Right renal pelvis (tissue), 4 donors: ENCODE data around the gene E2F4. TPM values are rescaled to one million over a fixed set of nuclear protein-coding genes. Genes with fewer than 3 reads are reported as not detected.

Source experiments
- DNase-seq, 4 donors: peaks; one replicate each; pipeline ENCODE4 v3.0.0-alpha.2; 2013; ENCODE audit warnings: low read depth in 4 of 4, low spot score in 3 of 4, missing footprints in 1 of 4
- polyA plus RNA-seq, 4 donors: library from polyadenylated mRNA; unstranded; fragments of 120-200 nt; gene quantifications; one replicate each; pipeline ENCODE4 v1.2.1, GENCODE V29; 2013; ENCODE audit not compliant: insufficient read length in 4 of 4

Gene E2F4
- polyA plus RNA-seq, 4 donors: 58.6 to 64.1 (median 60.1) TPM

- DNase-seq: no peak
Measured at GRCh38 chr16:67157106-67157748, 34.7 kb upstream of the E2F4 start.

GRCh38 chr16:67157892-67158635 is 33.9 kb upstream of the E2F4 start:
- DNase-seq: no peak

- DNase-seq: no peak
Measured at GRCh38 chr16:67158637-67159600, 33.0 kb upstream of the E2F4 start.

GRCh38 chr16:67161595-67162058 is 30.3 kb upstream of the E2F4 start:
- DNase-seq: no peak

- DNase-seq: no peak
Measured at GRCh38 chr16:67162506-67163163, 29.3 kb upstream of the E2F4 start.

GRCh38 chr16:67163164-67163998 is 28.6 kb upstream of the E2F4 start:
- DNase-seq: no peak

GRCh38 chr16:67163999-67164558 is 27.9 kb upstream of the E2F4 start:
- no peak for DNase-seq

- no peak for DNase-seq
Measured at GRCh38 chr16:67164599-67165061, 27.3 kb upstream of the E2F4 start, which contains the start of gene HSF4. Gene HSF4 (plus strand): TSS chr16:67164745. CDS start chr16:67164812, 67 bp downstream.

- DNase-seq: no peak
Measured at GRCh38 chr16:67165121-67166078, 26.6 kb upstream of the E2F4 start.

- no peak for DNase-seq
Measured at GRCh38 chr16:67166110-67166547, 25.8 kb upstream of the E2F4 start.

GRCh38 chr16:67166598-67167168 is 25.3 kb upstream of the E2F4 start:
- no peak for DNase-seq

- no peak for DNase-seq
Measured at GRCh38 chr16:67167588-67167987, 24.4 kb upstream of the E2F4 start.

- no peak for DNase-seq
Measured at GRCh38 chr16:67169011-67169451, 22.9 kb upstream of the E2F4 start.

- no peak for DNase-seq
Measured at GRCh38 chr16:67169642-67170167, 22.2 kb upstream of the E2F4 start.

- DNase-seq: no peak
Measured at GRCh38 chr16:67170168-67170948, 21.6 kb upstream of the E2F4 start, which contains the start of gene NOL3. Gene NOL3 (plus strand): TSS chr16:67170538.

- no peak for DNase-seq
Measured at GRCh38 chr16:67170949-67171649, 20.9 kb upstream of the E2F4 start.
